Umbilical cord (tissue), 2 donors: Measurements from ENCODE around the gene PHF20. TPM values are rescaled to one million over a fixed set of nuclear protein-coding genes. Genes with fewer than 3 reads are reported as not detected.
"Not testable (repeated sequence)": the region's sequence is repeated elsewhere in the genome, so short reads cannot be mapped to it uniquely, and the experiment has no call there.

ENCODE experiments used
- DNase-seq: peaks from one replicate; pipeline ENCODE4 v3.0.0-alpha.2; 2015; ENCODE audit warnings: low spot score
- total RNA-seq: library from RNA; depleted of rRNA; stranded (reverse); fragments of >200 nt; gene quantifications from one replicate; pipeline ENCODE4 v1.2.3, GENCODE V29; 2014; ENCODE audit warnings: low replicate concordance; ENCODE audit not compliant: insufficient read depth

The PHF20 gene
- total RNA-seq, 1 donor from 2014 or later: 58.5 TPM

GRCh38 chr20:35838205-35838604, 66.4 kb downstream of the PHF20 start:
- DNase-seq: no peak

DNA sequence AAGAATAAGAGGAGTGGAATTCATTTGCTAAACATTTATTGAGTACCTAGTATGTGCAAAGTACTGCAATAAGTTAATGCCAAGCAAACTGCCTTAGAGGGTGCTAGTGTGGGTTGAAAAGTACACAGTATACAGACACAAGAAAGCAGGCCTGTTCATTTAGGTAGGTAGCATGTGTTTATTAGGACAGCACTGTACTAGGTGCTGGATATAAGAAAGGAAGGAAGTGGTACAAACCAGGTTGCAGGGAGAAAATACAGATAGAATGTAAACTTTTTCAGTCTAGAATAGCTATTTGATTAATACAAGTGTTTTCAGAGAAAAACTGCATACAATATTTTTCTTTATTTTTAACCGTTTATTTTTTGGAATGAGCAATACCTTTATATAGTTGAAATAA, 68.1 kb downstream of the PHF20 start:
- DNase-seq: no peak

DNA sequence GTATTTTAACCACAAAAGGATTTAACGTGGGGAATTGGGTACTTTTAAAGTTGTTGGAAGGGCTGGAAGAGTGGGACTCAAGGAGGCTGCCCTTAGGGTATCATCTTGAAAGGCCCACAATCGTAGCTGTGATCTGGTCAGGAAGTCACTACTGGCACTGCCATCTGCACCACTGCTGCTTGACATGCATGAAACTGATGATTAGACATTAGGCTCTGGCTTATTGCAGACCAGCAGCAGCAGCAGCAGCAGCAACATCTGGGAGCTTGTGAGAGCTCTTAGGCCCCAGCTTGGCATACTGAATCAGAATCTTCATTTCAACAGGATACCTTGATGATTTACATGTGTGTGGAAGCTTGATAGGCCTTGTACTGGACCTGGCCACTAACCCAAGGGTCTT, 68.6 kb downstream of the PHF20 start:
- no peak for DNase-seq

GRCh38 chr20:35842361-35842760, 70.5 kb downstream of the PHF20 start:
- DNase-seq: no peak

- DNase-seq: not testable (repeated sequence)
Observed at GRCh38 chr20:35843894-35844293, 72.1 kb downstream of the PHF20 start.

DNA sequence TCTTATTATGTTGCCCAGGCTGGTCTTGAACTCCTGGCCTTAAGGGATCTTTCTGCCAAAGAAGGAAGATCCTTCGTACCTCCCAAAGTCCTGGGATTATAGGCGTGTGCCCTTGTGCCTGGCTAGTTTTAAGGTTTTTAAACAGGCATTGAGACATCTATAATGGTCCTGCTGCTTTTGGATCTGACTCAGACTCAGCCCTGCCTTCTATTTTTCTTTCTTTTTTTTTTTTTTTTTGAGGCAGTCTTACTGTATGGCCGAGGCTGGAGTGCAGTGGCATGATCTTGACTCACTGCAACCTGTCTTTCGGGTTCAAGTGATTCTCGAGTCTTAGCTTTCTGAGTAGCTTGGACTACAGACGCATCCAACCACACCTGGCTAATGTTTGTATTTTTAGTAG, 73.7 kb downstream of the PHF20 start:
- DNase-seq: no peak

GRCh38 chr20:35849706-35850105, 77.9 kb downstream of the PHF20 start:
- no peak for DNase-seq

DNA sequence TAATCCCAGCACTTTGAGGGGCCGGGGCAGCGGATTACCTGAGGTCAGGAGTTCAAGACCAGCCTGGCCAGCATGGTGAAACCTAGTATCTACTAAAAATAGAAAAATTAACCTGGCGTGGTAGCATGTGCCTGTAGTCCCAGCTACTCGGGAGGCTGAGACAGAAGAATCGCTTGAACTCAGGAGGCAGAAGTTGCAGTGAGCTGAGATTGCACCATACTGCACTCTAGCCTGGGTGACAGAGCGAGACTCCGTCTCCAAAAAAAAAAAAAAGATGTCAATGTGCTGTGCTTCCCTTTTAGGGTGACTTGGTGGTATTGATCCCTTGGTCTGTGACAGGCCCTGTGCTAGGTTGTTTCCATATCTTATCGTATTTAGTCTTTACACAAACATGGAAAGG, 79.8 kb downstream of the PHF20 start:
- DNase-seq: not testable (repeated sequence)

DNA sequence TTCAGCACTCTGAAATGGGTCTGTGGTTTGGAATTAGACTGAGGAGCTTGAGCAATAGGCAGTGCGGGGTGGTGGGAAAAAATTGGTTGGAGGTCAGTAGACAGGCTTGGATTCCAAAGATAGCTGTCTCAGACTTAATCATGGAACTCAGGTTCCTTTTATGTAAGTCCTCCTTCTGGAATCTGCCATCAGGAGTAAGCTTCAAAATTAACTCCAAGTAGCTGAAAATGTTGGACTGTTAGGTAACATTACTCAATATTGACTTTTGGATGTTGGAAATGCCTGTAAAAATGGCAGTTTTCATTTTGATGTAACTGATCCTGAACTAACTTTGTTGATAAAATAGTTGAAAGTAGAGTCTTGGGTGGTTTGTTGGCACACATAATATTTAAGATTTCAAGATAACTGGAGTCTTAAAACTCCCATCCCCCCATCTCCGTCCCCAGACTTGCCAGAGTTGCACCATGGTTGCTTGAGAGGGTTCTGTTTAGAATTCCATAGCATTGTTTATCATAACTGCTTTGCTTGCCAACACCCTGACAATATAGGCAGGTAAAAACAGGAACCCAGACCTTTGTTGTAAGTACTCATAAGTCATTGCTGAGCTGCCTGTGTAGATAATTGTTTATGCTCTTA, 83.0 kb downstream of the PHF20 start:
- no peak for DNase-seq

DNA sequence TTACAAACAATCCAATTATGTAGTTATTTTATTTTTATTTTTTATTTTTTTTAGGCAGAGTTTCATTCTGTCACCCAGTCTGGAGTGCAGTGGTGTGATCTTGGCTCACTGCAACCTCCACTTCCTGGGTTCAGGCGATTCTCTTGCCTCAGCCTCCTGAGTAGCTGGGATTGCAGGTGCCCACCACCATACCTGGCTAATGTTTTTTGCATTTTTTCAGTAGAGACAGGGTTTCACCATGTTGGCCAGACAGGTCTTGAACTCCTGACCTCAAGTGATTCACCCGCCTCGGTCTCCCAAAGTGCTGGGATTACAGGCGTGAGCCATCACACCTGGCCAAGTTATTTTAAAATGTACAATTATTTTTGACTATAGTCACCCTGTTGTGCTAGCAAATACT, 83.8 kb downstream of the PHF20 start:
- DNase-seq: not testable (repeated sequence)

- DNase-seq: no peak
Observed at GRCh38 chr20:35856866-35857265, 85.1 kb downstream of the PHF20 start.

- no peak for DNase-seq
Observed at GRCh38 chr20:35866418-35867202, 94.8 kb downstream of the PHF20 start.

- DNase-seq: no peak
Observed at GRCh38 chr20:35870541-35871258, 98.9 kb downstream of the PHF20 start.

DNA sequence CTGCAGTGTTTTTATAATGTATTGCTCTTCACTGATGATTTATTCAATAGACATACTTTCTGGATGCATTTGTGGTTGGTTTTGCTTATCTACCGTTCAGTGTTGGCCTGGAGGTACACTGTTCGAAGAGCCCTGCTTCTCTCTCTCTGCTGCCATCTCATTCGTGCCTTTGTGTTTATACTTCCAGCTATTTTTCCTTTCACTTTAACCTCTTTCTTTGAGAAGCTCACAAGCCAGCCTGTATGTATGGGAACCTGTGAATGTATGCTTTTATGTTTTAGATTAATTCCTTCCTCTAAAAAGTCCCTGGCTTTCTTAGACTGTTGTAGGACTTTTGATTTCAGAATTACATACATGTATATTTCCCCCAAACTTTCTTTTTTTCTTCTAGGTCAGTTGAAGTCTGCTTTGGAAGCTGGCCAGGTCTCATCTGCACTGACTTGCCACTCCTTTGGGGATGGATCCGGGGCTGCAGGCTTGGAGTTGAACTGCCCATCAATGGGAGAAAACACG, 99.5 kb downstream of the PHF20 start:
- DNase-seq: peak; percentile 22

- no peak for DNase-seq
Observed at GRCh38 chr20:35876033-35876320, 104.2 kb downstream of the PHF20 start.

GRCh38 chr20:35877611-35878010, 105.8 kb downstream of the PHF20 start:
- DNase-seq: no peak

GRCh38 chr20:35878113-35878625, 106.4 kb downstream of the PHF20 start:
- DNase-seq: no peak

DNA sequence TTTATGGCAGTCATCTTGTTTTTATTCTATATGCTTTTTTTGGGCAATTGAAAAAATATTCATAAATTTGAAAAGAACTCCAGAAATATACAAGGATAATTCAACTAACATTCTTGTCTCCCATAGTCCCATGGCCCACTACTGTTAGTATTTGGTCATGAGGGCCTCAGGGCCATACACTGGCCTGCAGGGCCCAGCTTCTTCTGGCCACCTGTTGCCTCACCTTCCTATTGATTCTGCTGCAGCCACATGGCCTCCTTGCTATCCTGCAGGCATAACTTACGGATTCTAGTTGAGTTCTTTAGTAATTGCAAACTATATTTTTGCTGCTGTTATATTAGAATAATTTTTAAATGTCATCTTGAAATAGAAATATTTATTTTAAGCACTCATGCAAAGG, 109.9 kb downstream of the PHF20 start:
- no peak for DNase-seq

DNA sequence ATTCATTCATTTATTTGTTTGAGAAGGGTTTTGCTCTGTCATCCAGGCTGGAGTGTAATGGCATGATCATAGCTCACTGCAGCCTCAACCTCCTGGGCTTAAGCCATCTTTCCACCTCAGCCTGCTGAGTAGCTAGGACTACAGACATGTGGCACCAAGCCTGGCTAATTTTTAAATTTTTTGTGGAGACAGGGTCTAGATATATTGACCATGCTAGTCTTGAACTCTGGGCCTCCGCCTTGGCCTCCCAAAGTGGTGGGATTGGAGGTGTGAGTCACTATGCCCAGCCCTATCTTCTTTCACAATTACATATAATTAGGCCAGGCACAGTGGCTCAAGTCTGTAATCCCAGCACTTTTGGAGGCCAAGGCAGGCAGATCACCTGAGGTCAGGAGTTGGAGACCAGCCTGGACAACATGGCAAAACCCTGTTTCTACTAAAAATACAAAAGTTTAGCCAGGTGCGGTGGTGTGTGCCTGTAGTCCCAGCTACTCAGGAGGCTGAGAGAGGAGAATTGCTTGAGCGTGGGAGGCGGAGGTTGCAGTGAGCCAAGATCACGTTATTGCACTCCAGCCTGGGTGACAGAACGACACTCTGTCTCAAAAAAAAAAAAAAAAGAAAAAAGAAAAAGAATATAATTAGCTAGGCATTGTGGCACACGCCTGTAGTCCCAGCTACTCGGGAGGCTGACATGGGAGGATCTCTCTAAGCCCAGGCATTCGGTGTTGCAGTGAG, 110.8 kb downstream of the PHF20 start:
- not testable (repeated sequence) for DNase-seq

DNA sequence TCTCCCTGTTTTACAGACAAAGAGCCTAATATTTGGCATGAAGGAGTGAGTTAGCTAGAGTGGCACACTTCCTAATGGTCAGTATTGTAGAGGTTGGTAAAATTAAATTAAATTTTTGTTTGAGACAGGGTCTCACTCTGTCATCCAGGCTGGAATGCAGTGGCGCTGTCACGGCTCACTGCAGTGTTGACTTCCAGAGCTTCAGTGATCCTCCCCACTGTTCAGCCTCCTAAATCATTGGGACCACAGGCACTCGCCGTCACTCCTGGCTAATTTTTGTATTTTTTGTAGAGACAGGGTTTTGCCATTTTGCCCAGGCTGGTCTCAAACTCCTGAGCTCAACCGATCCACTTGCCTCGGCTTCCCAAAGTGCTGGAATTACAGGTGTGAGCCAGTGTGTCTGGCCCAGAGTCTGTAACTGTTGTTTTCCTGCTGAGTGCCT, 111.5 kb downstream of the PHF20 start:
- no peak for DNase-seq

- DNase-seq: peak; percentile 89
Observed at GRCh38 chr20:35883778-35884540, 112.1 kb downstream of the PHF20 start.
